Endothelial cell of umbilical vein (primary cell): ENCODE data around the gene YWHAQ. TPM values are rescaled to one million over a fixed set of nuclear protein-coding genes. Genes with fewer than 3 reads are reported as not detected.

Experiments used
- BruUV-seq: library from RNA; stranded (reverse); fragments of 400-500 nt; replicated peaks from 2 replicates; lab custom pipeline; 2021; lab: Mats Ljungman, UMichigan
- CTCF ChIA-PET: fragments of 300-600, 350-600 bp; sonication (Branson Sonifier 250); formaldehyde crosslinking; loops from one replicate; lab custom pipeline; 2021; ENCODE audit warnings: antibody characterized with exemption, inconsistent platforms; lab: Charles Lee
- POLR2A ChIA-PET: fragments of 300-600, 350-600 bp; sonication (Branson Sonifier 250); formaldehyde crosslinking; loops from one replicate; lab custom pipeline; 2021; ENCODE audit warnings: antibody characterized with exemption, inconsistent platforms; lab: Charles Lee
- DNase-seq: peaks from one replicate; pipeline ENCODE4 v3.0.0-alpha.2; 2011; ENCODE audit warnings: low read depth, low spot score
- FAIRE-seq: peaks from 2 replicates; lab custom pipeline; 2011; peaks lifted over from hg19 to GRCh38; lab: Jason Lieb, UNC
- H2AFZ ChIP-seq: 2 replicates; pipeline ENCODE4 v1.6.0; 2012; ENCODE audit warnings: low read depth, low read length, control low read depth, inconsistent platforms
- H3K27ac ChIP-seq: 2 replicates; pipeline ENCODE4 v1.5.1; 2011; ENCODE audit warnings: low read depth, mild to moderate bottlenecking, control low read depth, low read length, moderate library complexity; ENCODE audit not compliant: insufficient read depth
- H3K27me3 ChIP-seq, 2 experiments: 2 replicates each; pipeline versions ENCODE4 v1.6.0 to v1.6.1; 2011; ENCODE audit warnings: low read length in 2 of 2, mixed read lengths in 1 of 2; ENCODE audit not compliant: control insufficient read depth in 2 of 2, insufficient read depth in 2 of 2
- H3K36me3 ChIP-seq, 2 experiments: 2 replicates in 1 of 2; 3 replicates in 1 of 2; pipeline ENCODE4 v1.5.1; 2011; ENCODE audit warnings: low read length in 2 of 2, mild to moderate bottlenecking in 1 of 2, moderate library complexity in 1 of 2; ENCODE audit not compliant: control insufficient read depth in 2 of 2, insufficient read depth in 2 of 2; ENCODE audit errors: extremely low read depth in 1 of 2
- H3K4me1 ChIP-seq: 3 replicates; pipeline ENCODE4 v1.5.1; 2011; ENCODE audit warnings: mild to moderate bottlenecking, low read length; ENCODE audit not compliant: control insufficient read depth, insufficient read depth; ENCODE audit errors: extremely low read depth
- H3K4me2 ChIP-seq: 2 replicates; pipeline ENCODE4 v1.6.1; 2011; ENCODE audit warnings: low read length, control low read depth, mixed read lengths; ENCODE audit not compliant: insufficient read depth
- H3K4me3 ChIP-seq, 3 experiments: fragments of 200-600 bp in 1 of 3; sonication (generic), shearing (Covaris generic) in 1 of 3; replicated peaks in 1 of 3; 2 replicates each; pipeline ENCODE4 v1.5.1; 2011 to 2016; ENCODE audit warnings: control low read depth in 3 of 3, low read length in 3 of 3, mild to moderate bottlenecking in 2 of 3, inconsistent platforms in 1 of 3, low read depth in 1 of 3, moderate library complexity in 1 of 3; ENCODE audit not compliant: insufficient read depth in 1 of 3
- H3K79me2 ChIP-seq: 2 replicates; pipeline ENCODE4 v1.6.0; 2012; ENCODE audit warnings: low read length, inconsistent platforms; ENCODE audit not compliant: control insufficient read depth, insufficient read depth
- H3K9ac ChIP-seq: replicated peaks from 2 replicates; pipeline ENCODE3; 2011; ENCODE audit warnings: low read length, control low read depth; ENCODE audit not compliant: insufficient read depth; ENCODE audit errors: extremely low read depth
- H3K9me1 ChIP-seq: replicated peaks from 3 replicates; pipeline ENCODE4 v1.6.0; 2011; ENCODE audit warnings: mild to moderate bottlenecking, low read length; ENCODE audit not compliant: control insufficient read depth, insufficient read depth; ENCODE audit errors: extremely low read depth
- H3K9me3 ChIP-seq: replicated peaks from 2 replicates; pipeline ENCODE4 v1.5.1; 2012; ENCODE audit warnings: low read length, inconsistent platforms; ENCODE audit not compliant: control insufficient read depth, insufficient read depth
- H4K20me1 ChIP-seq: replicated peaks from 2 replicates; pipeline ENCODE3; 2011; ENCODE audit warnings: mild to moderate bottlenecking, low read length; ENCODE audit not compliant: control insufficient read depth, insufficient read depth; ENCODE audit errors: extremely low read depth
- CTCF ChIP-seq, 2 donors: IDR thresholded peaks; 1 replicate in 1 of 2; 2 replicates in 1 of 2; pipeline ENCODE4 v1.5.1; 2011; ENCODE audit warnings: low read length in 2 of 2, mild to moderate bottlenecking in 2 of 2, moderate library complexity in 2 of 2, control low read depth in 1 of 2, inconsistent platforms in 1 of 2, low read depth in 1 of 2; ENCODE audit not compliant: insufficient read depth in 1 of 2; ENCODE audit errors: extremely low read depth in 1 of 2
- EZH2 ChIP-seq: IDR thresholded peaks from 2 replicates; pipeline ENCODE4 v1.6.1; 2012; ENCODE audit warnings: borderline replicate concordance, low read depth, mild to moderate bottlenecking, moderate library complexity, low read length, inconsistent platforms; ENCODE audit not compliant: severe bottlenecking
- FOS ChIP-seq: IDR thresholded peaks from 2 replicates; pipeline ENCODE4 v1.6.1; 2011; ENCODE audit warnings: mild to moderate bottlenecking, low read length, moderate library complexity, borderline replicate concordance; ENCODE audit not compliant: insufficient read depth
- GATA2 ChIP-seq: IDR thresholded peaks from 2 replicates; pipeline ENCODE4 v1.7.0; 2011; ENCODE audit warnings: low read depth, mild to moderate bottlenecking, moderate library complexity, mixed read lengths, low read length; ENCODE audit not compliant: insufficient read length, insufficient read depth
- JUN ChIP-seq: IDR thresholded peaks from 2 replicates; pipeline ENCODE4 v1.6.1; 2011; ENCODE audit warnings: borderline replicate concordance, low read depth; ENCODE audit not compliant: insufficient read length, insufficient read depth
- MAX ChIP-seq: IDR thresholded peaks from 2 replicates; pipeline ENCODE4 v1.6.1; 2011; ENCODE audit not compliant: insufficient read depth, insufficient read length
- MYC ChIP-seq: IDR thresholded peaks from one replicate; pipeline ENCODE4 v1.6.1; 2011; ENCODE audit warnings: mild to moderate bottlenecking, low read depth, low read length
- POLR2A ChIP-seq: IDR thresholded peaks from 2 replicates; pipeline ENCODE4 v1.6.1; 2012; ENCODE audit warnings: low read depth, mild to moderate bottlenecking, control low read depth, low read length
- POLR2AphosphoS5 ChIP-seq: IDR thresholded peaks from 2 replicates; pipeline ENCODE4 v1.6.1; 2012; ENCODE audit warnings: low read depth, mild to moderate bottlenecking, control low read depth, low read length, moderate library complexity; ENCODE audit not compliant: insufficient read depth
- dilution Hi-C: fragments of 300-500 bp; cut with MboI; formaldehyde crosslinking; loops from one replicate; pipeline ENCODE4 v1.15.0; 2019; ENCODE audit warnings: low sequenced_read_pairs; ENCODE audit not compliant: extremely low pct_ligation_motif_present
- intact Hi-C: fragments of 100-400 bp; cut with micrococcal nuclease; formaldehyde crosslinking; loops from one replicate; pipeline ENCODE4 v1.10.0; 2022
- polyA plus RNA-seq, 4 experiments: library from polyadenylated mRNA; depleted of rRNA in 3 of 4; stranded (reverse) in 3 of 4; unstranded in 1 of 4; fragments of >200 nt; gene quantifications; 2 replicates each; pipeline versions ENCODE4 v1.2.1 to v1.2.3, GENCODE V29; 2011 to 2012; ENCODE audit warnings: missing spikeins in 1 of 4
- total RNA-seq: library from RNA; stranded (reverse); gene quantifications from 2 replicates; pipeline ENCODE4 v1.2.3, GENCODE V29; 2021

YWHAQ gene
- total and polyA plus RNA-seq, 2 donors (not counting 3 experiments of a cell fraction or from before 2014, with no cell fraction given): 217 to 456 TPM

- CTCF ChIA-PET: interaction anchor here (1.1 kb wide), 1 partner anchor 9 kb away, joined by 3 read pairs; no protein-coding TSS in a partner anchor
- H3K4me2 ChIP-seq: no peak overlapping the region
Measured at GRCh38 chr2:9547262-9547991, 83.4 kb downstream of the YWHAQ start.

More at GRCh38 chr2:9547262-9547991, 83.4 kb downstream of the YWHAQ start:
- Histone ChIP-seq H3K4me1 (peaks cover 23% of the 10 kb centered on the region), H3K27me3 (no peaks in the 10 kb centered on the region), H3K36me3 (no peaks in the 10 kb centered on the region), H2AFZ (no peak overlapping the region), H3K27ac (no peak overlapping the region), H4K20me1 (no peaks in the 10 kb centered on the region), H3K79me2 (peaks cover 91% of the 10 kb centered on the region), H3K9ac (no peak overlapping the region), H3K9me3 (no peaks in the 10 kb centered on the region), H3K4me3 (no peak overlapping the region), H3K9me1 (no peaks in the 10 kb centered on the region)
- DNase-seq (peak; percentile 32), FAIRE-seq (no peak)
- no TSS peak for BruUV-seq
- dilution Hi-C loops (no loop called here), intact Hi-C loops (no loop called here)
- TF ChIP-seq POLR2A (no peak), CTCF (IDR thresholded peaks at IDR 0.05; ENCODE audit: extremely low read depth in 1 of 2, insufficient read depth in 1 of 2, low read depth in 1 of 2, low read length in 2 of 2) (no peak), FOS (no peak), MAX (no peak), MYC (no peak), JUN (no peak), POLR2AphosphoS5 (no peak), EZH2 (no peak), GATA2 (no peak)
- POLR2A ChIA-PET: no interaction called here
